DOHH2 (cell line): ENCODE results near the gene TLE3.

Experiments
- H3F3A ChIP-seq: fragments of 200-600 bp; sonication (generic), shearing (Covaris generic); 2 replicates; pipeline ENCODE4 v1.6.0; 2016; ENCODE audit warnings: antibody characterized with exemption, mild to moderate bottlenecking; ENCODE audit not compliant: control insufficient read depth, insufficient read depth
- H3K27ac ChIP-seq: fragments of 200-600 bp; sonication (generic); 2 replicates; pipeline ENCODE4 v1.5.1; 2014; ENCODE audit warnings: low read depth, mild to moderate bottlenecking, low read length, moderate library complexity
- H3K27me3 ChIP-seq: fragments of 200-600 bp; sonication (generic); 2 replicates; pipeline ENCODE4 v1.6.1; 2014; ENCODE audit warnings: mild to moderate bottlenecking, low read length, mixed read lengths; ENCODE audit not compliant: control insufficient read depth
- H3K36me3 ChIP-seq: fragments of 200-600 bp; sonication (generic); 2 replicates; pipeline ENCODE4 v1.6.1; 2014; ENCODE audit warnings: mild to moderate bottlenecking, low read length, moderate library complexity, mixed read lengths; ENCODE audit not compliant: control insufficient read depth
- H3K4me1 ChIP-seq: fragments of 200-600 bp; sonication (generic); 2 replicates; pipeline ENCODE4 v1.6.1; 2014; ENCODE audit warnings: mild to moderate bottlenecking, low read length, mixed read lengths; ENCODE audit not compliant: control insufficient read depth
- H3K4me2 ChIP-seq: fragments of 200-600 bp; sonication (generic); 2 replicates; pipeline ENCODE4 v1.6.0; 2014; ENCODE audit warnings: mild to moderate bottlenecking, low read length, moderate library complexity
- H3K4me3 ChIP-seq: fragments of 200-600 bp; sonication (generic); 2 replicates; pipeline ENCODE4 v1.5.1; 2014; ENCODE audit warnings: mild to moderate bottlenecking, low read length, mixed read lengths
- H3K79me2 ChIP-seq: fragments of 200-600 bp; sonication (generic); 2 replicates; pipeline ENCODE4 v1.6.1; 2014; ENCODE audit warnings: mild to moderate bottlenecking, low read length, mixed read lengths; ENCODE audit not compliant: control insufficient read depth
- H3K9me2 ChIP-seq: fragments of 200-600 bp; sonication (generic); replicated peaks from 2 replicates; pipeline ENCODE4 v1.6.1; 2014; ENCODE audit warnings: mild to moderate bottlenecking, low read length, mixed read lengths; ENCODE audit not compliant: control insufficient read depth
- H3K9me3 ChIP-seq: fragments of 200-600 bp; sonication (generic); 2 replicates; pipeline ENCODE4 v1.6.1; 2014; ENCODE audit warnings: antibody characterized with exemption, low read length, mixed read lengths; ENCODE audit not compliant: control insufficient read depth, insufficient read depth
- H4K20me1 ChIP-seq: fragments of 200-600 bp; sonication (generic); 2 replicates; pipeline ENCODE4 v1.6.0; 2014; ENCODE audit warnings: low read depth, mild to moderate bottlenecking, antibody characterized with exemption, low read length, moderate library complexity; ENCODE audit not compliant: control insufficient read depth, insufficient read depth
- EZH2phosphoT487 ChIP-seq: fragments of 200-600 bp; sonication (generic); IDR thresholded peaks from 2 replicates; pipeline ENCODE4 v1.6.1; 2017; ENCODE audit warnings: borderline replicate concordance, mild to moderate bottlenecking, antibody characterized with exemption, low read length, moderate library complexity, mixed read lengths
- TF ChIP-seq, protein P1 (sequence below): fragments of 200-600 bp; sonication (generic); IDR thresholded peaks from one replicate; pipeline ENCODE4 v1.5.1; 2014; ENCODE audit warnings: antibody characterized with exemption, mild to moderate bottlenecking, low read depth, low read length; ENCODE audit not compliant: poor library complexity, severe bottlenecking

Gene TLE3

DNA sequence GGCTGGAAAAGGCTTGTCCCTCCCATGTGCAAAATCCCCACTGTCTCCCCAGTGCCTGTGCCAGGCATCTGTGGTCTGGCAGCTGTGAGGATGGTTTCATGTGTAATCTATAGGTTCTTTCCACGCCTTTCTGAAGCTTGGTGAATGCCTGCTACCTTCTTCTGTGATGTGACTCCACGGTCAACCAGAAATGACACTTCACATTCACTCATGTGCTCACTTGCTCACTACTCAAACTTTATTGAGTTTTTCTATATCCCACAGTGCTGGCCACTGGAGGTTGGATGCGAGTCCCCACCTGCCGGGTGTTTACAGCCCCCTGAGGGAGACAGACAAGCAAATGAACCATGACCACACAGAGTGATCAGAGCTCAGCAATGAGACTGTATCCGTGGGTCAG lies 27.9 kb upstream of the TLE3 start:
- Histone ChIP-seq H3K27ac (no peak overlapping the region), H3K4me2 (no peak overlapping the region), H3K79me2 (no peaks in the 10 kb centered on the region), H3K27me3 (peaks cover 60% of the 10 kb centered on the region), H3K4me1 (no peaks in the 10 kb centered on the region), H3K9me2 (no peaks in the 10 kb centered on the region), H3K4me3 (no peak overlapping the region), H4K20me1 (no peaks in the 10 kb centered on the region), H3F3A (no peaks in the 10 kb centered on the region), H3K36me3 (no peaks in the 10 kb centered on the region), H3K9me3 (no peaks in the 10 kb centered on the region)
- no peak for TF ChIP-seq EZH2phosphoT487
- TF ChIP-seq, protein P1, sequence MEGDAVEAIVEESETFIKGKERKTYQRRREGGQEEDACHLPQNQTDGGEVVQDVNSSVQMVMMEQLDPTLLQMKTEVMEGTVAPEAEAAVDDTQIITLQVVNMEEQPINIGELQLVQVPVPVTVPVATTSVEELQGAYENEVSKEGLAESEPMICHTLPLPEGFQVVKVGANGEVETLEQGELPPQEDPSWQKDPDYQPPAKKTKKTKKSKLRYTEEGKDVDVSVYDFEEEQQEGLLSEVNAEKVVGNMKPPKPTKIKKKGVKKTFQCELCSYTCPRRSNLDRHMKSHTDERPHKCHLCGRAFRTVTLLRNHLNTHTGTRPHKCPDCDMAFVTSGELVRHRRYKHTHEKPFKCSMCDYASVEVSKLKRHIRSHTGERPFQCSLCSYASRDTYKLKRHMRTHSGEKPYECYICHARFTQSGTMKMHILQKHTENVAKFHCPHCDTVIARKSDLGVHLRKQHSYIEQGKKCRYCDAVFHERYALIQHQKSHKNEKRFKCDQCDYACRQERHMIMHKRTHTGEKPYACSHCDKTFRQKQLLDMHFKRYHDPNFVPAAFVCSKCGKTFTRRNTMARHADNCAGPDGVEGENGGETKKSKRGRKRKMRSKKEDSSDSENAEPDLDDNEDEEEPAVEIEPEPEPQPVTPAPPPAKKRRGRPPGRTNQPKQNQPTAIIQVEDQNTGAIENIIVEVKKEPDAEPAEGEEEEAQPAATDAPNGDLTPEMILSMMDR, result no peak

DNA sequence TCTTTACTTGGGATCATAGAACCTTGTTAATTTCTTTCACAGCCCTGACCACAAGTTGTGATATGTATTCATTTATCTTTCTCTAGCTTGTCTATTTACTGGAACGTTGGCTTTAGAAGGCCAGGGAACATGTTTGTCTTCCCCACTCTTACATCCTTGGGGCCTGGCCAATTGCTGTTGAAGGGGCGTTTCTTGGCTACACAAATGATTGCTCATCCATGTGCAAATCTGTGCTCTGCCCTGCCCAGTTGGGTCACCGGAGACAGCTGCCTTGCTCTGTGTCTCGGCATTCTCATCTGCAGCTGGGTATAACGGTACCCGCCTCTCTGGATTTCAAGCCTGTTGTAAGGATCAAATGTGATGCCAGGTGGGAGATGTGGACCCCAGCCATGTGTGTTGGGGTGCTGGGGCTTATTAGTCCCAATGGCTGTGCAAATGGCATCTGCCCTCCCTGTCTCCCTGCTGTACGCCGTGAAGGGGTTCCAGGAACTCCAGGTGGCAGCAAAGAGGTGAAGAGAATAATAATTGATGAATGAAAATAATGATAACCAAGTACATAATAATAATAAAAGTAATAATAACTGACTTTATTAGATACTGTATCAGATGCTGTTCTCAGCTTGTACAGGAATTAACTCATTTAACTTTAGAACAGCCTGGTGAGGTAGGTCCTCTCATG lies 24.0 kb upstream of the TLE3 start:
- H3K9me2 ChIP-seq, result no peaks in the 10 kb centered on the region

DNA sequence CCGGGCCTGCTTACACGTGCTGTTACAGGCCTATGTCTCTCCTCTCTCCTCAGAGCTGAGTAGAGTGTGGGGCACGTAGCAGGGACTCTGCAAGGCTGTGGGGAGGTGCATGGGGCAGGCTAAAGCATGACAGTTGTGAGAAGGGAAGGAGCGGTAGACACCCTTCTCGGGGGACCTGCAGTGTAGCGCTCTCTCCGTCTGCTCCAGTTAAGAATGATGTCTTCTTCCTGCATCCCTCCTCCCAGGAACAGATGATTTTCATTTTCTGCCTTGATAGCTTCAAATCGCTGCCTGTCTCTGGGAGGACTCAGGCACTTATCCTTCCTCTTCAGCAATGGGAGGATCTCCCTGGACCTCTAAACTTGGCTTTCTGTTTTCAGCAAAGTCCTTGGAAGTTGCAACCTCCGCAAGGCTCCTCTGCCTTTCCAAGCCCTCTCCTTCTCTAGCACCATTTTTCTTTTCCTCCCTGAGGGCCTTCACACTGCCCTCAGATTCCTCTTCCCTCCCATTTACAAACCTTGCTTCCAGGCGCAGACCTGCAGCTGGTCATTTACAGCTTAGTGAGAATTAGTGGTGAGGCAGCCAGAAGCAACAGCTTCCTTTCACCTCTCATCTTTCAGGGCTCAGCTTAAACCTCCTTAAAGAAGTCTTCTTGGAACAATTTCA lies 23.4 kb upstream of the TLE3 start:
- H3K4me1 ChIP-seq, result no peaks in the 10 kb centered on the region
- H3K9me3 ChIP-seq, result no peaks in the 10 kb centered on the region
- H3K4me2 ChIP-seq, result no peak overlapping the region
- no peaks in the 10 kb centered on the region for H3K79me2 ChIP-seq
- H3K27ac ChIP-seq, result no peak overlapping the region
- H3K36me3 ChIP-seq, result no peaks in the 10 kb centered on the region
- H3K9me2 ChIP-seq, result no peaks in the 10 kb centered on the region
- no peak overlapping the region for H3K4me3 ChIP-seq
- TF ChIP-seq, protein P1, result no peak
- no peak for TF ChIP-seq EZH2phosphoT487
- no peaks in the 10 kb centered on the region for H4K20me1 ChIP-seq
- H3F3A ChIP-seq, result no peaks in the 10 kb centered on the region
- peaks cover 41% of the 10 kb centered on the region for H3K27me3 ChIP-seq

More for the DNA sequence above, 24.0 kb upstream of the TLE3 start:
- Histone ChIP-seq H3K4me3 (no peak overlapping the region), H3K27ac (no peak overlapping the region), H3K4me2 (no peak overlapping the region), H3K79me2 (no peaks in the 10 kb centered on the region), H3F3A (no peaks in the 10 kb centered on the region), H4K20me1 (no peaks in the 10 kb centered on the region), H3K36me3 (no peaks in the 10 kb centered on the region), H3K9me3 (no peaks in the 10 kb centered on the region), H3K4me1 (no peaks in the 10 kb centered on the region), H3K27me3 (peaks cover 43% of the 10 kb centered on the region)
- TF ChIP-seq, protein P1, result no peak
- TF ChIP-seq EZH2phosphoT487, result no peak
